Ishikawa (cell line): Measurements from ENCODE around the gene MRGPRG.

ENCODE experiments used
- CEBPB ChIP-seq: IDR thresholded peaks from 2 replicates; pipeline ENCODE4 v1.6.1; 2012
- CREB1 ChIP-seq: IDR thresholded peaks from 2 replicates; pipeline ENCODE4 v1.6.1; 2012; ENCODE audit warnings: low read depth
- EGR1 ChIP-seq: IDR thresholded peaks from 2 replicates; pipeline ENCODE4 v1.6.1; 2012
- EP300 ChIP-seq: IDR thresholded peaks from 2 replicates; pipeline ENCODE4 v1.6.1; 2012; ENCODE audit warnings: borderline replicate concordance
- FOXM1 ChIP-seq: IDR thresholded peaks from 2 replicates; pipeline ENCODE4 v1.6.1; 2012; ENCODE audit warnings: low read depth, borderline replicate concordance
- NFIC ChIP-seq: IDR thresholded peaks from 2 replicates; pipeline ENCODE4 v1.6.1; 2012
- RAD21 ChIP-seq: IDR thresholded peaks from 2 replicates; pipeline ENCODE4 v1.6.1; 2012; ENCODE audit warnings: low read depth
- TAF1 ChIP-seq: IDR thresholded peaks from 2 replicates; pipeline ENCODE4 v1.6.1; 2012; ENCODE audit warnings: low read depth, mild to moderate bottlenecking
- TCF12 ChIP-seq: IDR thresholded peaks from 2 replicates; pipeline ENCODE4 v1.6.1; 2012; ENCODE audit warnings: low read depth
- TEAD4 ChIP-seq: IDR thresholded peaks from 2 replicates; pipeline ENCODE4 v1.6.1; 2012
- YY1 ChIP-seq: IDR thresholded peaks from 2 replicates; pipeline ENCODE4 v1.6.1; 2012; ENCODE audit warnings: low read depth
- ZBTB7A ChIP-seq: IDR thresholded peaks from 2 replicates; pipeline ENCODE4 v1.6.1; 2012; ENCODE audit warnings: low read depth
- TF ChIP-seq, protein P1 (sequence below): IDR thresholded peaks from 2 replicates; pipeline ENCODE4 v1.6.1; 2012; ENCODE audit warnings: low read depth, mild to moderate bottlenecking
- TF ChIP-seq, protein P2 (sequence below): IDR thresholded peaks from 2 replicates; pipeline ENCODE4 v1.6.1; 2012
- TF ChIP-seq, protein P3 (sequence below): IDR thresholded peaks from 2 replicates; pipeline ENCODE4 v1.6.1; 2012

Gene MRGPRG

DNA sequence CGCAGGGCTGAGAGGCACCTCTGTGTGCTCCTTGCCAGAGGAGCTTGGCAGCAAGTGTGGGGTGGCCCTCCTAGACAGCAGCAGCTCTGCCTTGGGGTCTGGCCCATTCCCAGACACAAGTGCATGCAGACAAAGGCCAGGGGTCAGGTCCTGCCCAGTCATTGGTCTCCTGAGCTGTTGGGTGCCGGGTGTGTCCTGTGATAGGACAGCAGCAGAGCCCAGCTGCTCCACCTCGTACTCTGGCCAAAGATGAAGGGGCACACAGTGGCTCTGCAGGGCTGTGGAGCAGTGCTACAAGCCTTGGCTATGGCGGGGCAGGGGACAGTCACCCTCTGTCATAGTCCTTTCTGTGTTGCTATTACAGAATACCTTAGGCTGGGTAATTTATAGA lies 36.2 kb downstream of the MRGPRG start:
- TF ChIP-seq TCF12, result no peak
- TF ChIP-seq, protein P1, sequence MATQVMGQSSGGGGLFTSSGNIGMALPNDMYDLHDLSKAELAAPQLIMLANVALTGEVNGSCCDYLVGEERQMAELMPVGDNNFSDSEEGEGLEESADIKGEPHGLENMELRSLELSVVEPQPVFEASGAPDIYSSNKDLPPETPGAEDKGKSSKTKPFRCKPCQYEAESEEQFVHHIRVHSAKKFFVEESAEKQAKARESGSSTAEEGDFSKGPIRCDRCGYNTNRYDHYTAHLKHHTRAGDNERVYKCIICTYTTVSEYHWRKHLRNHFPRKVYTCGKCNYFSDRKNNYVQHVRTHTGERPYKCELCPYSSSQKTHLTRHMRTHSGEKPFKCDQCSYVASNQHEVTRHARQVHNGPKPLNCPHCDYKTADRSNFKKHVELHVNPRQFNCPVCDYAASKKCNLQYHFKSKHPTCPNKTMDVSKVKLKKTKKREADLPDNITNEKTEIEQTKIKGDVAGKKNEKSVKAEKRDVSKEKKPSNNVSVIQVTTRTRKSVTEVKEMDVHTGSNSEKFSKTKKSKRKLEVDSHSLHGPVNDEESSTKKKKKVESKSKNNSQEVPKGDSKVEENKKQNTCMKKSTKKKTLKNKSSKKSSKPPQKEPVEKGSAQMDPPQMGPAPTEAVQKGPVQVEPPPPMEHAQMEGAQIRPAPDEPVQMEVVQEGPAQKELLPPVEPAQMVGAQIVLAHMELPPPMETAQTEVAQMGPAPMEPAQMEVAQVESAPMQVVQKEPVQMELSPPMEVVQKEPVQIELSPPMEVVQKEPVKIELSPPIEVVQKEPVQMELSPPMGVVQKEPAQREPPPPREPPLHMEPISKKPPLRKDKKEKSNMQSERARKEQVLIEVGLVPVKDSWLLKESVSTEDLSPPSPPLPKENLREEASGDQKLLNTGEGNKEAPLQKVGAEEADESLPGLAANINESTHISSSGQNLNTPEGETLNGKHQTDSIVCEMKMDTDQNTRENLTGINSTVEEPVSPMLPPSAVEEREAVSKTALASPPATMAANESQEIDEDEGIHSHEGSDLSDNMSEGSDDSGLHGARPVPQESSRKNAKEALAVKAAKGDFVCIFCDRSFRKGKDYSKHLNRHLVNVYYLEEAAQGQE, result no peak

DNA sequence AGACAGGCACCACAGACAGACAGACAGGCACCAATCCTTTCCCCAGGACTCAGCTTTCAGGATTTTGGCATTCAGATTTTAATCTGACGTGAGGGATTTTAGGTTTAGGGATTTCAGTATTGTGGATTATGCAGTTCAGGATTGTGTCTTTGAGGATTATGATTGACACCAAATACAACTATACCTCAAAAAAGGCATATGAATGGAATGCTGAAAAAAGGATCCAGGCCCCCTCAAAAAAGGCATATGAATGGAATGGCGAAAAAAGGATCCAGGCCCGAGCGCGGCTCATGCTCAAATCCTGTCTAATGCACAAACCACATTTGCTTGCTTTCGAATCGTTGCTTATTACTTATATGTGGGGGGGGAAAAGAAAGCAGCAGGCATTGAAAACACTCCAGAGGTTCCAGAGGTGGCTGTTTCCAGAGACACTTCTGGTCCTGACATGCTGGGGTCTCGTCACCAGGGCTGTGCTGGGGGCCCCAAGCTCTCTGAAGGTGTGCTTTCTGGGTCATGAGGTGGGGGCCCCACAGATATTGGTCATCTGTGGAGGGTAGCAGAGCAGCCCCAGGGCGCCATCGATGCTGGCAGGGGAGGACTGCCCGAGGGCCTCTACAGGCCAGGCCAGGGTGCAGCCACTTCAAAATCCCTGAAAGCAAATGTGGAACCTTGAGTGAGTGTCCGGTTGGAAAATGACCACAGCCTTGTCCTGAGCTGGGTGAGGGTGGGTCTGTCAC lies 36.7 kb downstream of the MRGPRG start:
- TF ChIP-seq NFIC, result no peak
- no peak for TF ChIP-seq TAF1
- TF ChIP-seq CEBPB, result no peak
- TF ChIP-seq EGR1, result no peak
- no peak for TF ChIP-seq YY1
- TF ChIP-seq, protein P1, result no peak
- no peak for TF ChIP-seq TCF12
- TF ChIP-seq, protein P2, sequence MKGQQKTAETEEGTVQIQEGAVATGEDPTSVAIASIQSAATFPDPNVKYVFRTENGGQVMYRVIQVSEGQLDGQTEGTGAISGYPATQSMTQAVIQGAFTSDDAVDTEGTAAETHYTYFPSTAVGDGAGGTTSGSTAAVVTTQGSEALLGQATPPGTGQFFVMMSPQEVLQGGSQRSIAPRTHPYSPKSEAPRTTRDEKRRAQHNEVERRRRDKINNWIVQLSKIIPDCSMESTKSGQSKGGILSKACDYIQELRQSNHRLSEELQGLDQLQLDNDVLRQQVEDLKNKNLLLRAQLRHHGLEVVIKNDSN, result no peak
- no peak for TF ChIP-seq CREB1
- no peak for TF ChIP-seq FOXM1
- TF ChIP-seq TEAD4, result no peak
- TF ChIP-seq, protein P3, sequence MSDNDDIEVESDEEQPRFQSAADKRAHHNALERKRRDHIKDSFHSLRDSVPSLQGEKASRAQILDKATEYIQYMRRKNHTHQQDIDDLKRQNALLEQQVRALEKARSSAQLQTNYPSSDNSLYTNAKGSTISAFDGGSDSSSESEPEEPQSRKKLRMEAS, result no peak
- no peak for TF ChIP-seq RAD21
- TF ChIP-seq EP300, result no peak
- no peak for TF ChIP-seq ZBTB7A

DNA sequence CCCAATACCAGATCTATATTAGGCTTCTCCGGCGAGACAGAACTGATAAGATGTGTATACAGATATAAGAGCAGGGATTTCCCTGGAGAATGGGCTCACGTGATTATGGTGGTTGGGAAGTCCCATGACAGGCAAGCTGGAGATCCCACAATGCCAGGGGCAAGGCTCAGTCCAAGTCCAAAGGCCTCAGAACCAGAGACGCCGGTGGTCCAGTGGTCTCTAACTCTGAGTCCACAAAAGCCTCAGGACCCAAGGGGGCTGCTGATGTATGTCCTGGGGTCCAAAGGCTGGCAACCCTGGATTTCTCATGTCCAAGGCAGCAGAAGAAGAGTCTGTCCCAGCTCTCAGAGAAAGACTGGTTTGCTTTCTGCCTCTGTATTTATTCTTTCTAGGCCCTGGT lies 37.7 kb downstream of the MRGPRG start:
- TF ChIP-seq TAF1 (no peak), NFIC (no peak), CEBPB (no peak), YY1 (no peak), EGR1 (no peak), TCF12 (no peak), RAD21 (no peak), CREB1 (no peak), TEAD4 (no peak)
- TF ChIP-seq, protein P1, result no peak

DNA sequence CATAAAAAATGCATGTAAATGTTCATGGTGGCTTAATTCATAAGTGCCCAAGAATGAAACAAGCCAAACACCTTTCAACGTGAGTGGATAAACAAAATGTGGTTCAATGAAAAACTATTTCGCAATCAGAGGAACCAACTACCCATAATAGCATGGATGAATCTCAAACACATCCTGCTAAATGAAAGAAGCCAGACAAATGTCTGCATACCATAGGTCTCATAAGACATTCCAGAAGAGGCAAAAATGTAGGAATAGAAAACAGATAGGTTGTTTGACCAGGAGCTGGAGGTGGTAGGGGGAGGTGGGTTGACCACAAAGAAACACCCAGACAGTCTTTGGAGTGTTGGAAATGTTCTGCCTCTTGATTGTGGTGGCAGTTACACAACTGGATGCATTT lies 40.3 kb downstream of the MRGPRG start:
- TF ChIP-seq CEBPB, result peak; percentile 74
- TF ChIP-seq ZBTB7A, result no peak
- TF ChIP-seq EP300, result no peak
- TF ChIP-seq, protein P1, result no peak
- TF ChIP-seq RAD21, result no peak
